Measurements from ENCODE around the gene PITPNM1.

GRCh38 chr11:67503119-67504004 is 1.8 kb downstream of the PITPNM1 start:
- TF ChIP-seq CTCF (IDR thresholded peaks at IDR 0.05; ENCODE audit: poor library complexity) (no peak), EZH2 (IDR thresholded peaks at IDR 0.05; ENCODE audit: borderline replicate concordance) (no peak)

Measured in hepatocyte (in vitro differentiated cells).